ENCODE data around the gene SAXO2. TPM values are rescaled to one million over a fixed set of nuclear protein-coding genes. Genes with fewer than 3 reads are reported as not detected.
"Not testable (repeated sequence)": the region's sequence is repeated elsewhere in the genome, so short reads cannot be mapped to it uniquely, and the experiment has no call there.

SAXO2 gene
- total RNA-seq, 1 donor from 2014 or later, result 0.52 TPM

- Histone ChIP-seq H3K9me3 (ENCODE audit: control insufficient read depth in 3 of 3, low read length in 3 of 3) (no peaks in the 10 kb centered on the region), H3K4me3 (ENCODE audit: low read length in 3 of 3) (no peak overlapping the region), H3K36me3 (ENCODE audit: control insufficient read depth in 3 of 3, insufficient read depth in 3 of 3, low read length in 3 of 3) (no peaks in the 10 kb centered on the region), H3K9ac (ENCODE audit: low read depth in 1 of 3, low read length in 3 of 3) (no peak overlapping the region), H3K27ac (ENCODE audit: low read depth, low read length) (no peak overlapping the region), H3K27me3 (ENCODE audit: control insufficient read depth in 3 of 3, insufficient read depth in 3 of 3, low read length in 3 of 3) (peaks cover 0 to 5% (median 4%) of the 10 kb centered on the region in 3 donors), H3K4me1 (ENCODE audit: control insufficient read depth in 3 of 3, insufficient read depth in 3 of 3, low read length in 3 of 3) (peaks cover 0 to 4% (median 0%) of the 10 kb centered on the region in 3 donors)
Observed at GRCh38 chr15:82300883-82301282, 38.3 kb downstream of the SAXO2 start.

- Histone ChIP-seq H3K36me3 (ENCODE audit: control insufficient read depth in 3 of 3, insufficient read depth in 3 of 3, low read length in 3 of 3) (no peaks in the 10 kb centered on the region), H3K4me1 (ENCODE audit: control insufficient read depth in 3 of 3, insufficient read depth in 3 of 3, low read length in 3 of 3) (peaks cover 0 to 4% (median 0%) of the 10 kb centered on the region in 3 donors), H3K9ac (ENCODE audit: low read depth in 1 of 3, low read length in 3 of 3) (no peak overlapping the region), H3K27me3 (ENCODE audit: control insufficient read depth in 3 of 3, insufficient read depth in 3 of 3, low read length in 3 of 3) (peaks cover 0 to 5% (median 4%) of the 10 kb centered on the region in 3 donors), H3K9me3 (ENCODE audit: control insufficient read depth in 3 of 3, low read length in 3 of 3) (no peaks in the 10 kb centered on the region), H3K27ac (ENCODE audit: low read depth, low read length) (no peak overlapping the region), H3K4me3 (ENCODE audit: low read length in 3 of 3) (no peak overlapping the region)
Observed at GRCh38 chr15:82301296-82302016, 38.8 kb downstream of the SAXO2 start.

GRCh38 chr15:82303956-82304777 is 41.5 kb downstream of the SAXO2 start:
- Histone ChIP-seq H3K27me3 (ENCODE audit: control insufficient read depth in 3 of 3, insufficient read depth in 3 of 3, low read length in 3 of 3) (no peaks in the 10 kb centered on the region), H3K9ac (ENCODE audit: low read depth in 1 of 3, low read length in 3 of 3) (no peak overlapping the region), H3K4me1 (ENCODE audit: control insufficient read depth in 3 of 3, insufficient read depth in 3 of 3, low read length in 3 of 3) (peaks cover 0 to 4% (median 0%) of the 10 kb centered on the region in 3 donors), H3K27ac (ENCODE audit: low read depth, low read length) (no peak overlapping the region), H3K4me3 (ENCODE audit: low read length in 3 of 3) (no peak overlapping the region), H3K9me3 (ENCODE audit: control insufficient read depth in 3 of 3, low read length in 3 of 3) (no peaks in the 10 kb centered on the region), H3K36me3 (ENCODE audit: control insufficient read depth in 3 of 3, insufficient read depth in 3 of 3, low read length in 3 of 3) (no peaks in the 10 kb centered on the region)

- no peak overlapping the region for H3K27ac ChIP-seq (ENCODE audit: low read depth, low read length)
- no peak overlapping the region for H3K4me3 ChIP-seq (ENCODE audit: low read length in 3 of 3)
- no peaks in the 10 kb centered on the region for H3K27me3 ChIP-seq (ENCODE audit: control insufficient read depth in 3 of 3, insufficient read depth in 3 of 3, low read length in 3 of 3)
- H3K9me3 ChIP-seq (ENCODE audit: control insufficient read depth in 3 of 3, low read length in 3 of 3), result no peaks in the 10 kb centered on the region
- no peaks in the 10 kb centered on the region for H3K36me3 ChIP-seq (ENCODE audit: control insufficient read depth in 3 of 3, insufficient read depth in 3 of 3, low read length in 3 of 3)
- H3K4me1 ChIP-seq (ENCODE audit: control insufficient read depth in 3 of 3, insufficient read depth in 3 of 3, low read length in 3 of 3), result peaks cover 0 to 4% (median 0%) of the 10 kb centered on the region in 3 donors
- no peak overlapping the region for H3K9ac ChIP-seq (ENCODE audit: low read depth in 1 of 3, low read length in 3 of 3)
Observed at GRCh38 chr15:82304778-82305090, 42.1 kb downstream of the SAXO2 start.

- H3K27ac ChIP-seq (ENCODE audit: low read depth, low read length), result no peak overlapping the region
- H3K9me3 ChIP-seq (ENCODE audit: control insufficient read depth in 3 of 3, low read length in 3 of 3), result no peaks in the 10 kb centered on the region
- no peak overlapping the region for H3K4me3 ChIP-seq (ENCODE audit: low read length in 3 of 3)
- no peak overlapping the region for H3K9ac ChIP-seq (ENCODE audit: low read depth in 1 of 3, low read length in 3 of 3)
- H3K4me1 ChIP-seq (ENCODE audit: control insufficient read depth in 3 of 3, insufficient read depth in 3 of 3, low read length in 3 of 3), result peaks cover 0 to 4% (median 0%) of the 10 kb centered on the region in 3 donors
- H3K36me3 ChIP-seq (ENCODE audit: control insufficient read depth in 3 of 3, insufficient read depth in 3 of 3, low read length in 3 of 3), result no peaks in the 10 kb centered on the region
- no peaks in the 10 kb centered on the region for H3K27me3 ChIP-seq (ENCODE audit: control insufficient read depth in 3 of 3, insufficient read depth in 3 of 3, low read length in 3 of 3)
Observed at GRCh38 chr15:82305621-82306048, 43.0 kb downstream of the SAXO2 start.

GRCh38 chr15:82306791-82307713 is 44.4 kb downstream of the SAXO2 start:
- Histone ChIP-seq H3K9me3 (ENCODE audit: control insufficient read depth in 3 of 3, low read length in 3 of 3) (no peaks in the 10 kb centered on the region), H3K36me3 (ENCODE audit: control insufficient read depth in 3 of 3, insufficient read depth in 3 of 3, low read length in 3 of 3) (no peaks in the 10 kb centered on the region), H3K27me3 (ENCODE audit: control insufficient read depth in 3 of 3, insufficient read depth in 3 of 3, low read length in 3 of 3) (no peaks in the 10 kb centered on the region), H3K9ac (ENCODE audit: low read depth in 1 of 3, low read length in 3 of 3) (no peak overlapping the region), H3K4me3 (ENCODE audit: low read length in 3 of 3) (no peak overlapping the region), H3K27ac (ENCODE audit: low read depth, low read length) (no peak overlapping the region), H3K4me1 (ENCODE audit: control insufficient read depth in 3 of 3, insufficient read depth in 3 of 3, low read length in 3 of 3) (no peaks in the 10 kb centered on the region)

- no peak overlapping the region for H3K4me3 ChIP-seq (ENCODE audit: low read length in 3 of 3)
- no peak overlapping the region for H3K27ac ChIP-seq (ENCODE audit: low read depth, low read length)
- no peaks in the 10 kb centered on the region for H3K9me3 ChIP-seq (ENCODE audit: control insufficient read depth in 3 of 3, low read length in 3 of 3)
- no peaks in the 10 kb centered on the region for H3K27me3 ChIP-seq (ENCODE audit: control insufficient read depth in 3 of 3, insufficient read depth in 3 of 3, low read length in 3 of 3)
- H3K36me3 ChIP-seq (ENCODE audit: control insufficient read depth in 3 of 3, insufficient read depth in 3 of 3, low read length in 3 of 3), result no peaks in the 10 kb centered on the region
- no peak overlapping the region for H3K9ac ChIP-seq (ENCODE audit: low read depth in 1 of 3, low read length in 3 of 3)
- H3K4me1 ChIP-seq (ENCODE audit: control insufficient read depth in 3 of 3, insufficient read depth in 3 of 3, low read length in 3 of 3), result no peaks in the 10 kb centered on the region
Observed at GRCh38 chr15:82307714-82308081, 45.1 kb downstream of the SAXO2 start.

GRCh38 chr15:82309802-82310201 is 47.2 kb downstream of the SAXO2 start:
- H3K4me1 ChIP-seq (ENCODE audit: control insufficient read depth in 3 of 3, insufficient read depth in 3 of 3, low read length in 3 of 3), result no peaks in the 10 kb centered on the region
- no peak overlapping the region for H3K9ac ChIP-seq (ENCODE audit: low read depth in 1 of 3, low read length in 3 of 3)
- H3K4me3 ChIP-seq (ENCODE audit: low read length in 3 of 3), result no peak overlapping the region
- no peaks in the 10 kb centered on the region for H3K9me3 ChIP-seq (ENCODE audit: control insufficient read depth in 3 of 3, low read length in 3 of 3)
- H3K36me3 ChIP-seq (ENCODE audit: control insufficient read depth in 3 of 3, insufficient read depth in 3 of 3, low read length in 3 of 3), result no peaks in the 10 kb centered on the region
- no peak overlapping the region for H3K27ac ChIP-seq (ENCODE audit: low read depth, low read length)
- no peaks in the 10 kb centered on the region for H3K27me3 ChIP-seq (ENCODE audit: control insufficient read depth in 3 of 3, insufficient read depth in 3 of 3, low read length in 3 of 3)

GRCh38 chr15:82311321-82311720 is 48.7 kb downstream of the SAXO2 start:
- H3K36me3 ChIP-seq (ENCODE audit: control insufficient read depth in 3 of 3, insufficient read depth in 3 of 3, low read length in 3 of 3); H3K9ac ChIP-seq (ENCODE audit: low read depth in 1 of 3, low read length in 3 of 3); H3K27ac ChIP-seq (ENCODE audit: low read depth, low read length); H3K9me3 ChIP-seq (ENCODE audit: control insufficient read depth in 3 of 3, low read length in 3 of 3); H3K4me3 ChIP-seq (ENCODE audit: low read length in 3 of 3); H3K27me3 ChIP-seq (ENCODE audit: control insufficient read depth in 3 of 3, insufficient read depth in 3 of 3, low read length in 3 of 3); H3K4me1 ChIP-seq (ENCODE audit: control insufficient read depth in 3 of 3, insufficient read depth in 3 of 3, low read length in 3 of 3): not testable (repeated sequence)

Data from skeletal muscle tissue (tissue), 4 donors.